SK-N-MC (cell line): ENCODE data around the gene ZNF490.
"Not testable (repeated sequence)": the region's sequence is repeated elsewhere in the genome, so short reads cannot be mapped to it uniquely, and the experiment has no call there.

Experiments used
- EZH2 ChIP-seq: fragments of 200-600 bp; sonication (generic); IDR thresholded peaks from one replicate; pipeline ENCODE4 v1.6.1; 2017; ENCODE audit warnings: antibody characterized with exemption
- FOXP2 ChIP-seq: optimal IDR thresholded peaks from 2 replicates; pipeline ENCODE3; 2011; ENCODE audit warnings: mild to moderate bottlenecking, moderate library complexity; ENCODE audit not compliant: insufficient read depth; ENCODE audit errors: extremely low read length, control extremely low read depth
- POLR2AphosphoS5 ChIP-seq: IDR thresholded peaks from 2 replicates; pipeline ENCODE4 v1.6.1; 2012; ENCODE audit warnings: mild to moderate bottlenecking, low read depth, low read length, borderline replicate concordance

- not testable (repeated sequence) for TF ChIP-seq POLR2AphosphoS5, EZH2, FOXP2
Observed at GRCh38 chr19:12643716-12644115, 33.1 kb upstream of the ZNF490 start.
